NB4 (cell line): ENCODE data around the gene VPS35L.

ENCODE experiments used
- CTCF ChIP-seq: IDR thresholded peaks from one replicate; pipeline ENCODE4 v1.5.1; 2012; ENCODE audit warnings: low read depth, low read length
- MYC ChIP-seq: IDR thresholded peaks from 2 replicates; pipeline ENCODE4 v1.6.1; 2011; ENCODE audit warnings: low read depth, low read length

- TF ChIP-seq CTCF (no peak), MYC (no peak)
Observed at GRCh38 chr16:19548144-19548543, 7.4 kb upstream of the VPS35L start.
